GM20000 (cell line): ENCODE results near the gene ARHGAP30.

Experiments used
- DNase-seq: peaks from one replicate; pipeline ENCODE4 v3.0.0; 2012; ENCODE audit warnings: low spot score
- CTCF ChIP-seq: IDR thresholded peaks from 2 replicates; pipeline ENCODE4 v1.5.1; 2012; ENCODE audit warnings: mild to moderate bottlenecking, control low read depth; ENCODE audit errors: extremely low read depth, missing control alignments

Gene ARHGAP30

GRCh38 chr1:161111527-161111926 lies 41.8 kb upstream of the ARHGAP30 start:
- TF ChIP-seq CTCF, result no peak
- DNase-seq, result no peak

GRCh38 chr1:161111117-161111516 lies 41.4 kb upstream of the ARHGAP30 start:
- TF ChIP-seq CTCF, result no peak
- DNase-seq, result no peak

- DNase-seq, result no peak
- TF ChIP-seq CTCF, result no peak
Measured at GRCh38 chr1:161106431-161106830, 36.7 kb upstream of the ARHGAP30 start.

- DNase-seq, result no peak
- no peak for TF ChIP-seq CTCF
Measured at GRCh38 chr1:161100556-161100955, 30.9 kb upstream of the ARHGAP30 start.

- no peak for TF ChIP-seq CTCF
- no peak for DNase-seq
Measured at GRCh38 chr1:161099090-161099802, 29.6 kb upstream of the ARHGAP30 start.

GRCh38 chr1:161098210-161099068 lies 28.7 kb upstream of the ARHGAP30 start, which contains the start of gene KLHDC9:
KLHDC9 (plus strand) TSS chr1:161098361; CDS start chr1:161098536, 175 bp downstream.
- DNase-seq, result peak; percentile 96
- TF ChIP-seq CTCF, result no peak

- TF ChIP-seq CTCF, result no peak
- DNase-seq, result no peak
Measured at GRCh38 chr1:161096530-161096929, 26.8 kb upstream of the ARHGAP30 start.
